Nephron progenitor cell (in vitro differentiated cells): ENCODE data around the gene ISM1.

ENCODE experiments used
- DNase-seq: peaks from one replicate; pipeline ENCODE4 v3.0.0; 2021
- H3K27ac Mint-ChIP-seq: 2 replicates; pipeline ENCODE4 v1.8.0; 2021; ENCODE audit warnings: mild to moderate bottlenecking, moderate library complexity, mixed read lengths
- H3K27me3 Mint-ChIP-seq: 2 replicates; pipeline ENCODE4 v1.8.0; 2021; ENCODE audit warnings: mild to moderate bottlenecking, low read depth, mixed read lengths; ENCODE audit not compliant: poor library complexity
- H3K36me3 Mint-ChIP-seq: 2 replicates; pipeline ENCODE4 v1.8.0; 2021; ENCODE audit warnings: low read depth, mixed read lengths
- H3K4me1 Mint-ChIP-seq: 2 replicates; pipeline ENCODE4 v1.8.0; 2021; ENCODE audit warnings: mixed read lengths
- H3K4me3 Mint-ChIP-seq: 2 replicates; pipeline ENCODE4 v1.8.0; 2021; ENCODE audit warnings: mild to moderate bottlenecking, moderate library complexity, mixed read lengths
- H3K9me3 Mint-ChIP-seq: 2 replicates; pipeline ENCODE4 v1.8.0; 2021; ENCODE audit warnings: mild to moderate bottlenecking, moderate library complexity, mixed read lengths
- TF ChIP-seq, protein P1 (sequence below): fragments of 200-600 bp; sonication (generic); IDR thresholded peaks from 2 replicates; pipeline ENCODE4 v1.5.0; 2021; ENCODE audit warnings: antibody characterized with exemption

Gene ISM1

DNA sequence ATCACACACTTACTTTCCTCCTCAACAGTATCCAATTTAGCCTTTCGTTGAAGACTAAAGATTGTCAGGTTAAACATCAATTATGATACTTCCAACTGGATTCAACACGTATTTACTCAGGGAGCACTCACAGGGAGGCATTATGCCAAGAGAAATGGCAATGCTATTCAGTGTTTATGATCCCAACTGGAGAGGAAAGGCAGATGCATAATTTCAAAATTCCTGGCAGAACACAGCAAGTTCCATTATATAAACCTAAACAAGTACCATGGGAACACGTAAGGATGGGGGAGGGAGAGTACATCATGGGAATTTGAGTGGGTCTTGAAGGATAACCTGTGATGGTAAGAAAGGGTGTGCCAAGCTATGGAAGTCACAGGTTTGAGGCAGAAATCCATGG lies 112.7 kb downstream of the ISM1 start:
- TF ChIP-seq, protein P1, sequence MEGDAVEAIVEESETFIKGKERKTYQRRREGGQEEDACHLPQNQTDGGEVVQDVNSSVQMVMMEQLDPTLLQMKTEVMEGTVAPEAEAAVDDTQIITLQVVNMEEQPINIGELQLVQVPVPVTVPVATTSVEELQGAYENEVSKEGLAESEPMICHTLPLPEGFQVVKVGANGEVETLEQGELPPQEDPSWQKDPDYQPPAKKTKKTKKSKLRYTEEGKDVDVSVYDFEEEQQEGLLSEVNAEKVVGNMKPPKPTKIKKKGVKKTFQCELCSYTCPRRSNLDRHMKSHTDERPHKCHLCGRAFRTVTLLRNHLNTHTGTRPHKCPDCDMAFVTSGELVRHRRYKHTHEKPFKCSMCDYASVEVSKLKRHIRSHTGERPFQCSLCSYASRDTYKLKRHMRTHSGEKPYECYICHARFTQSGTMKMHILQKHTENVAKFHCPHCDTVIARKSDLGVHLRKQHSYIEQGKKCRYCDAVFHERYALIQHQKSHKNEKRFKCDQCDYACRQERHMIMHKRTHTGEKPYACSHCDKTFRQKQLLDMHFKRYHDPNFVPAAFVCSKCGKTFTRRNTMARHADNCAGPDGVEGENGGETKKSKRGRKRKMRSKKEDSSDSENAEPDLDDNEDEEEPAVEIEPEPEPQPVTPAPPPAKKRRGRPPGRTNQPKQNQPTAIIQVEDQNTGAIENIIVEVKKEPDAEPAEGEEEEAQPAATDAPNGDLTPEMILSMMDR: no peak
- Mint-ChIP-seq H3K27me3 (peaks cover 8% of the 10 kb centered on the region), H3K9me3 (peaks cover 5% of the 10 kb centered on the region), H3K36me3 (peaks cover 9% of the 10 kb centered on the region), H3K4me3 (no peak overlapping the region), H3K4me1 (peaks cover 18% of the 10 kb centered on the region), H3K27ac (no peak overlapping the region)
- DNase-seq: no peak

DNA sequence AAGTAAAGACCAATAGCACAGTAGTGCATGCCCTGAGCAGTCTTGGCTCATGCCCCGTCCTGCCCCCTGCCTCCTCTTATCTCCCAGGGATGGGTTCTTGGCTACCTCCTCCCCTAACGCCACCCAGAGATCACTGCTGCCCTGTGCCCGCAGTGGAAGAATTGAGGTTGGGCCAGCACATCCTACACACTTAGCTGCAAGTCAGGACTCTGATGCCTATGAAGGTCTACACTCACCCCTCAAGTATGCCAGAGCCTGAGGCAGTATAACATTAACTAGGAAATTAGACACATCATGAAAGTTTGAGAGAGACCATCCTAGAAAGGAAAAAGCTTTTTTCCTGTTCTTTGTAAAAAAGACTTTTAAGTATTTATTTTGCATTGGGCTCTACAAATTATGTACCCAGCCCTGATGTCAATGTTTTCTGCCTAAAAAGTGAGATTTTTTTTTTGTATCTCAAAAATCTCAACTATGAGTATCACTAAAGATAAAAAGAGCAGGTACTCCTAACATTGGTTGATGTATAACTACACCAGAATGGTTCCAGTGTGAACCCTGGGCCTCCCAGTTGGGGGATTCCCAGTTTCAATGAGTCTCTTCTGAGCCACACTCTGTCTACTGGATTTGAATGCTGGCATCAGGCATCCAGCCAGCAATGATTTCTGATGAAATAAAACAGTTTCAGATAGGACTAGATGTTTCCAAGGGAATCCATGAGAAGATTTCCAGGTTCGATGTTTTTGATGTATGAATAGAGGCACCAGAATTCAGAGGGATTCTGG lies 115.4 kb downstream of the ISM1 start:
- peaks cover 30% of the 10 kb centered on the region for H3K4me1 Mint-ChIP-seq

DNA sequence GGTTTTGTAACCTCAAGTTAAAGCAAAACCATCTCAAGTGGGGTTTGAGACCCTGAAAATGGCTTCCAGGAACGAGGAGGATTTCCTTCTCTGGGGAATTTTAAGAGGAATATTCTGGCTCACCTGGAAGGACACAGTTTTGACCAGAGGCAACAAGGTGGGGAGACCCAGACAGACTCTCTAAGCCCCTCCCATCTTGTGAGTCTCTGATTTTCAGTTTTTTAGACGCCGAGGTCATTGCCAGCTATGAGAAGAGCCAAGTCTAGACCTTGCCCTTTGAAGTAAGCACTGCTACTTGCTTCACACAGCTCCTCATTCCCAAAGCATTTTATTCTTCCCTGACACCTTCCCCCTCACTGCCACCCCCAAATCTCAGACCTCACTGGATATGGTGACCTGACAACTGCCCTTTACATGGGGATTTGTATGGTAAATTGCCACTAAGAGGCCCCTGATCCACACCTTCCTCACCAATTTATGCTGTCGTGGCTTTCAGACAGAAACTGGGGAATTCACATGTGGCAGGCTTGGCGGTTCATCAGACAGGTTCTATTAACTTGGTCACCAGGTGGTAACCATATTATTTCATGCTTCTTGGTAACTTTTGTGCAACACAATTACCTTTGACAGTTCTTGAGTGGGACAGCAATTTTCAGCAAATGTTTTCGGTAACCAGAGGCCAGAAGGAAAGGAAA lies 116.2 kb downstream of the ISM1 start:
- H3K4me1 Mint-ChIP-seq: peaks cover 34% of the 10 kb centered on the region
- H3K4me3 Mint-ChIP-seq: no peak overlapping the region
- no peak overlapping the region for H3K27ac Mint-ChIP-seq
- peaks cover 5% of the 10 kb centered on the region for H3K9me3 Mint-ChIP-seq
- H3K36me3 Mint-ChIP-seq: peaks cover 5% of the 10 kb centered on the region
- TF ChIP-seq, protein P1: no peak
- H3K27me3 Mint-ChIP-seq: peaks cover 2% of the 10 kb centered on the region
- DNase-seq: no peak

More for the DNA sequence above, 115.4 kb downstream of the ISM1 start:
- H3K27me3 Mint-ChIP-seq: peaks cover 2% of the 10 kb centered on the region
- H3K27ac Mint-ChIP-seq: no peak overlapping the region
- peaks cover 5% of the 10 kb centered on the region for H3K36me3 Mint-ChIP-seq
- H3K9me3 Mint-ChIP-seq: peaks cover 5% of the 10 kb centered on the region
- DNase-seq: no peak
- no peak overlapping the region for H3K4me3 Mint-ChIP-seq
- TF ChIP-seq, protein P1: no peak

DNA sequence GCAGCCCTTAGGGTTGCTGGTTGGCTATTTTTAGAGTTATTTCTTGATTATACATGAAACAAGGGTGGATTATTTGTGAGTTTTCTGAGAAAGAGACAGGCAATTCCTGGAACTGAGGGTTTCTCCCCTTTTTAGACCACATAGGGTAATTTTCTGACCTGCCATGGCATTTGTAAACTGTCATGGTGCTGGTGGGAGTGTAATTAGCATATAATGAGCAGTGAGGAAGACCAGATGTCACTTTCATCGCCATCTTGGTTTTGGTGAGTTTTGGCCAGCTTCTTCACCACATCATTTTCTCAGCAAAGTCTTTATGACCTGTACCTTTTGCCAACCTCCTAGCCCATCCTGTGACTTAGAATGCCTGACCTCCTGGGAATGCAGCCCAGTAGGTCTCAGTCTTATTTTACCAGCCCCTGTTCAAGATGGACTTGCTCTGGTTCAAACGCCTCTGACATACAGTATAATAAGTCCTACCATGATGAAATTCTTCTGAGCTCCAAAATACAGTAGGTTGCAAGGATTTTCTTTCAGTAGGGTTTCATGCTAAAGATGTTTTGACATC lies 117.1 kb downstream of the ISM1 start:
- Mint-ChIP-seq H3K4me3 (no peak overlapping the region), H3K27me3 (peaks cover 2% of the 10 kb centered on the region), H3K36me3 (peaks cover 5% of the 10 kb centered on the region), H3K4me1 (peaks cover 30% of the 10 kb centered on the region), H3K9me3 (peaks cover 5% of the 10 kb centered on the region), H3K27ac (no peak overlapping the region)
- DNase-seq: no peak
- TF ChIP-seq, protein P1: no peak

DNA sequence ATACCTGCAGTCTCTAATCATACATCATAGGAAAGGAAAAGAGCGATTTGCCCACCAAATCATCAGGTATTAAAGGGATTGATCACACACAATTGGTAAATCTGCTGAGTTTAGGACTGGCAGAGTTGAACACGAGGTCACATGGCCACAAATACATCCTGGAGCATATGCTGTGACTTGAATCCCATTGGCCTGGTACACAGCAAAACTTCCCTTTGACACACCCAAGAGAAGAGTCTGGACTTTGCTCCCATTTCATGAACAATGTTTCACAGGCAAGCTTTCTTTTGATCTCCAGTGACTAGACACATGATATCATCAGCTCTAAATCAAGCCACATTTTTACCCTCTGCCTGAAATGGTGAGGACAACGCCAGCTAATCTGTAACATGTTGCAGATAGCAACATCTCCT lies 117.9 kb downstream of the ISM1 start:
- DNase-seq: no peak
- Mint-ChIP-seq H3K27me3 (peaks cover 2% of the 10 kb centered on the region), H3K4me3 (no peak overlapping the region), H3K27ac (no peak overlapping the region), H3K36me3 (peaks cover 5% of the 10 kb centered on the region), H3K9me3 (peaks cover 5% of the 10 kb centered on the region), H3K4me1 (peaks cover 26% of the 10 kb centered on the region)
- TF ChIP-seq, protein P1: no peak
